Ascending aorta (tissue), 2 donors: ENCODE measurements around the gene CNTLN. TPM values are rescaled to one million over a fixed set of nuclear protein-coding genes. Genes with fewer than 3 reads are reported as not detected.

Experiments
- DNase-seq, 2 donors: peaks; one replicate each; pipeline ENCODE4 v3.0.0-alpha.2; 2019; ENCODE audit warnings: low spot score in 2 of 2
- H3K27ac ChIP-seq, 2 donors: fragments of 200-600 bp; sonication (generic); one replicate each; pipeline ENCODE4 v1.5.1; 2016 to 2017; ENCODE audit warnings: mild to moderate bottlenecking in 1 of 2
- H3K27me3 ChIP-seq: fragments of 200-600 bp; sonication (generic); one replicate; pipeline ENCODE4 v1.5.1; 2017
- H3K36me3 ChIP-seq, 2 donors: fragments of 200-600 bp; sonication (generic); one replicate each; pipeline ENCODE4 v1.5.1; 2016
- H3K4me1 ChIP-seq, 2 donors: fragments of 200-600 bp; sonication (generic); one replicate each; pipeline ENCODE4 v1.5.1; 2016 to 2017; ENCODE audit warnings: mild to moderate bottlenecking in 1 of 2
- H3K4me3 ChIP-seq, 2 donors: fragments of 200-600 bp; sonication (generic); one replicate each; pipeline ENCODE4 v1.5.1; 2016 to 2017; ENCODE audit warnings: mild to moderate bottlenecking in 1 of 2
- H3K9me3 ChIP-seq, 2 donors: fragments of 200-600 bp; sonication (generic); one replicate each; pipeline ENCODE4 v1.5.1; 2016
- CTCF ChIP-seq, 3 experiments: fragments of 200-600 bp in 2 of 3; fragments of 450-650 bp in 1 of 3; sonication (generic) in 2 of 3; IDR thresholded peaks; one replicate each; pipeline ENCODE4 v1.5.1; 2016 to 2019; ENCODE audit warnings: antibody characterized with exemption in 3 of 3, mild to moderate bottlenecking in 1 of 3, moderate library complexity in 1 of 3
- intact Hi-C: fragments of 100-400 bp; cut with DNase I; formaldehyde crosslinking; loops from one replicate; pipeline ENCODE4 v1.15.1; 2023
- total RNA-seq: library from RNA; depleted of rRNA; stranded (reverse); fragments of >200 nt; gene quantifications from one replicate; pipeline ENCODE4 v1.1.0, GENCODE V29; 2016

The CNTLN gene
- total RNA-seq, 1 donor from 2014 or later: 3.5 TPM

GRCh38 chr9:17318821-17319320, 184.0 kb downstream of the CNTLN start:
- intact Hi-C loops: no loop called here

GRCh38 chr9:17319864-17320263, 185.0 kb downstream of the CNTLN start:
- intact Hi-C loops: no loop called here
- H3K4me1 ChIP-seq: no peaks in the 10 kb centered on the region
- no peak for TF ChIP-seq CTCF (IDR thresholded peaks at IDR 0.05)

More at GRCh38 chr9:17318821-17319320, 184.0 kb downstream of the CNTLN start:
- Histone ChIP-seq H3K27ac (no peak overlapping the region), H3K27me3 (no peaks in the 10 kb centered on the region), H3K36me3 (no peaks in the 10 kb centered on the region), H3K4me3 (no peak overlapping the region), H3K9me3 (no peaks in the 10 kb centered on the region), H3K4me1 (no peaks in the 10 kb centered on the region)
- no peak for DNase-seq
- no peak for TF ChIP-seq CTCF (IDR thresholded peaks at IDR 0.05)

GRCh38 chr9:17322882-17323864, 188.3 kb downstream of the CNTLN start:
- Histone ChIP-seq H3K27ac (no peak overlapping the region), H3K36me3 (no peaks in the 10 kb centered on the region), H3K27me3 (no peaks in the 10 kb centered on the region), H3K9me3 (no peaks in the 10 kb centered on the region), H3K4me3 (no peak overlapping the region), H3K4me1 (no peaks in the 10 kb centered on the region)
- no peak for DNase-seq
- intact Hi-C loops: no loop called here
- no peak for TF ChIP-seq CTCF (IDR thresholded peaks at IDR 0.05)

More at GRCh38 chr9:17319864-17320263, 185.0 kb downstream of the CNTLN start:
- no peaks in the 10 kb centered on the region for H3K27me3 ChIP-seq
- DNase-seq: no peak
- no peak overlapping the region for H3K4me3 ChIP-seq
- H3K36me3 ChIP-seq: no peaks in the 10 kb centered on the region
- no peak overlapping the region for H3K27ac ChIP-seq
- no peaks in the 10 kb centered on the region for H3K9me3 ChIP-seq

GRCh38 chr9:17328331-17328730, 193.5 kb downstream of the CNTLN start:
- no peak overlapping the region for H3K27ac ChIP-seq
- H3K36me3 ChIP-seq: peaks cover 0 to 2% of the 10 kb centered on the region in 2 donors
- no peaks in the 10 kb centered on the region for H3K4me1 ChIP-seq
- H3K27me3 ChIP-seq: no peaks in the 10 kb centered on the region
- intact Hi-C loops: no loop called here
- DNase-seq: no peak
- no peak overlapping the region for H3K4me3 ChIP-seq
- no peak for TF ChIP-seq CTCF (IDR thresholded peaks at IDR 0.05)
- H3K9me3 ChIP-seq: no peaks in the 10 kb centered on the region

- TF ChIP-seq CTCF (IDR thresholded peaks at IDR 0.05): no peak
Observed at GRCh38 chr9:17330097-17330496, 195.3 kb downstream of the CNTLN start.

More at GRCh38 chr9:17330097-17330496, 195.3 kb downstream of the CNTLN start:
- intact Hi-C loops: no loop called here
- H3K27me3 ChIP-seq: no peaks in the 10 kb centered on the region
- no peak for DNase-seq
- H3K36me3 ChIP-seq: peaks cover 0 to 7% of the 10 kb centered on the region in 2 donors
- H3K9me3 ChIP-seq: no peaks in the 10 kb centered on the region
- no peak overlapping the region for H3K27ac ChIP-seq
- no peak overlapping the region for H3K4me3 ChIP-seq
- no peaks in the 10 kb centered on the region for H3K4me1 ChIP-seq
